ENCODE data around the gene SEMA4D.

GRCh38 chr9:89492586-89492985 lies 5.3 kb downstream of the SEMA4D start:
- TF ChIP-seq CTCF (IDR thresholded peaks at IDR 0.05) (no peak), POLR2AphosphoS5 (IDR thresholded peaks at IDR 0.05) (no peak)

Measured in prostate gland (tissue), 2 donors.